Skin epidermis (tissue), 12 donors: Measurements from ENCODE around the gene ARIH1.
"Not testable (repeated sequence)": the region's sequence is repeated elsewhere in the genome, so short reads cannot be mapped to it uniquely, and the experiment has no call there.

ENCODE experiments used
- H3K27ac ChIP-seq, 21 experiments: fragments of 200-600 bp; sonication (generic) in 11 of 21; one replicate each; pipeline ENCODE4 v1.5.0; 2020; ENCODE audit warnings: mild to moderate bottlenecking in 3 of 21, inconsistent platforms in 2 of 21, moderate library complexity in 2 of 21
- H3K4me3 ChIP-seq, 7 experiments: fragments of 200-600 bp; sonication (generic) in 2 of 7; one replicate each; pipeline ENCODE4 v1.5.0; 2020; ENCODE audit warnings: inconsistent platforms in 2 of 7, mild to moderate bottlenecking in 2 of 7, moderate library complexity in 1 of 7

ARIH1 gene

GRCh38 chr15:72473614-72474465, at the start of gene ARIH1:
Gene ARIH1 (plus strand): TSS chr15:72474330. CDS start chr15:72474640, 310 bp downstream.
- H3K27ac ChIP-seq = peak within 1 kb of the TSS; percentile 98 to 100 (median 100)
- peak within 1 kb of the TSS; percentile 65 to 97 (median 89) for H3K4me3 ChIP-seq

GRCh38 chr15:72426753-72427152, 47.4 kb upstream of the ARIH1 start:
- H3K4me3 ChIP-seq = no peak overlapping the region

GRCh38 chr15:72437650-72438316, 36.3 kb upstream of the ARIH1 start:
- H3K4me3 ChIP-seq = no peak overlapping the region
- no peak overlapping the region for H3K27ac ChIP-seq

More at GRCh38 chr15:72426753-72427152, 47.4 kb upstream of the ARIH1 start:
- no peak overlapping the region for H3K27ac ChIP-seq

- H3K27ac ChIP-seq, H3K4me3 ChIP-seq: not testable (repeated sequence)
Measured at GRCh38 chr15:72442848-72443247, 31.3 kb upstream of the ARIH1 start.

- Histone ChIP-seq H3K27ac (no peak overlapping the region), H3K4me3 (no peak overlapping the region)
Measured at GRCh38 chr15:72445426-72445825, 28.7 kb upstream of the ARIH1 start.

- no peak overlapping the region for H3K27ac ChIP-seq
Measured at GRCh38 chr15:72450805-72451204, 23.3 kb upstream of the ARIH1 start.

GRCh38 chr15:72451224-72451623, 22.9 kb upstream of the ARIH1 start:
- Histone ChIP-seq H3K4me3 (no peak overlapping the region), H3K27ac (no peak overlapping the region)

More at GRCh38 chr15:72450805-72451204, 23.3 kb upstream of the ARIH1 start:
- H3K4me3 ChIP-seq = no peak overlapping the region

GRCh38 chr15:72456684-72457083, 17.4 kb upstream of the ARIH1 start:
- H3K4me3 ChIP-seq = no peak overlapping the region

GRCh38 chr15:72460402-72460801, 13.7 kb upstream of the ARIH1 start:
- Histone ChIP-seq H3K4me3 (no peak overlapping the region), H3K27ac (no peak overlapping the region)

More at GRCh38 chr15:72456684-72457083, 17.4 kb upstream of the ARIH1 start:
- H3K27ac ChIP-seq = no peak overlapping the region

GRCh38 chr15:72463702-72464101, 10.4 kb upstream of the ARIH1 start:
- Histone ChIP-seq H3K4me3 (no peak overlapping the region), H3K27ac (no peak overlapping the region)

GRCh38 chr15:72464251-72464650, 9.9 kb upstream of the ARIH1 start:
- H3K4me3 ChIP-seq = no peak overlapping the region
- H3K27ac ChIP-seq = no peak overlapping the region

- Histone ChIP-seq H3K4me3 (no peak overlapping the region), H3K27ac (no peak overlapping the region)
Measured at GRCh38 chr15:72468103-72468502, 6.0 kb upstream of the ARIH1 start.

- peak overlapping the region; percentile 65 to 97 (median 89) for H3K4me3 ChIP-seq
- H3K27ac ChIP-seq = peak overlapping the region in 20 of 21 experiments; percentile 98 to 100 (median 100)
Measured at GRCh38 chr15:72472992-72473610, 1.0 kb upstream of the ARIH1 start.

- Histone ChIP-seq H3K27ac (peak overlapping the region; percentile 98 to 100 (median 100)), H3K4me3 (peak overlapping the region; percentile 65 to 97 (median 89))
Measured at GRCh38 chr15:72474466-72474911, 359 bp downstream of the ARIH1 start.

- Histone ChIP-seq H3K4me3 (peak overlapping the region; percentile 65 to 97 (median 89)), H3K27ac (peak overlapping the region; percentile 98 to 100 (median 100))
Measured at GRCh38 chr15:72474912-72475628, 940 bp downstream of the ARIH1 start.

- Histone ChIP-seq H3K4me3 (peak overlapping the region; percentile 65 to 97 (median 89)), H3K27ac (peak overlapping the region in 20 of 21 experiments; percentile 98 to 100 (median 100))
Measured at GRCh38 chr15:72475674-72476073, 1.5 kb downstream of the ARIH1 start.

- H3K27ac ChIP-seq = peak overlapping the region in 6 of 21 experiments; percentile 99 to 100 (median 100)
- H3K4me3 ChIP-seq = peak overlapping the region in 5 of 7 experiments; percentile 79 to 97 (median 89)
Measured at GRCh38 chr15:72476330-72476729, 2.2 kb downstream of the ARIH1 start.

GRCh38 chr15:72481015-72481659, 7.0 kb downstream of the ARIH1 start:
- Histone ChIP-seq H3K4me3 (no peak overlapping the region), H3K27ac (no peak overlapping the region)

- H3K4me3 ChIP-seq = no peak overlapping the region
- H3K27ac ChIP-seq = no peak overlapping the region
Measured at GRCh38 chr15:72482275-72482674, 8.1 kb downstream of the ARIH1 start.
